ENCODE measurements around the gene HIPK2.

DNA sequence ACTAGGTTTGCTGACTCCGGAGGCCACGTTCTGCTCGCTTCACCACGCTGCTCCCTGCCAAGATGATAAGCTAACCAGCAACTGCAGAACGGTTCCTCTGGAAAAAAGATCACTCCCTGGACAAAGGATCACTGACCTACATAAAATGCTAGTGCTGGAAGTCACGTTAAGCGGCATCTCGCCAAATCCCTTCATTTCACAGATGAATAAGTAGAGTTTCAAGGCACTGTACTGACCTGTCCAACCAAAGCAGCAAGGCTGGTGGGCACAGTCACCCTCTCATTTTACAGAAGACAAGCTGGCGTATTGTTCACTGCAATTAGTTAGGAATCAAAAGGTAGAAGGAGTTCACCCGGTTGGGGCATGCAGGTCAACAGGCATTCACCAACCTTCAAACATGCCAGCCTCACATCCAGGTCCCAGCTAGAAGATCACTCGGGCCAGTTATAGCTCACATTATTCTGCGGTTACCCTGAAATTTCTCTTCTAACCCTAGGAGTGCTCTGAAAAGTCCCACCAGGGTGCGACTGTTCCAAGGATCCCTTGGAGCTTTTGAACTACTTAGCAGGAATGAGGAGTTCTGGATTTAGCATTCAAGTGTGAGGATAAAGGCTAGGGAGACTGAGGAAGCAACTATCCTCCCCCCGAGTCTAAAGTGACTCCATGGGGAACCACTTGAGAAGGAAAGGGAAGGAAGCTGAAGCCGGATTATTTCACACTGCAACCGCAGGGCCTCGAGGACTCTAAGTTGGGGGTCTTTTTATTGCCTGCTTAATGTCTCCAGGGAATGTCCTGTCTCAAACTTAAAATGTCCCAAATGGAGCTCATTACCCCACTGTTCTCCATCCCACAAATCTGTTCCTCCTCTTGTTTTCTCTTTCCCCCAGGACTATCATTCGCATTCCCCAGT, 32.8 kb downstream of the HIPK2 start:
- TF ChIP-seq, protein P1, sequence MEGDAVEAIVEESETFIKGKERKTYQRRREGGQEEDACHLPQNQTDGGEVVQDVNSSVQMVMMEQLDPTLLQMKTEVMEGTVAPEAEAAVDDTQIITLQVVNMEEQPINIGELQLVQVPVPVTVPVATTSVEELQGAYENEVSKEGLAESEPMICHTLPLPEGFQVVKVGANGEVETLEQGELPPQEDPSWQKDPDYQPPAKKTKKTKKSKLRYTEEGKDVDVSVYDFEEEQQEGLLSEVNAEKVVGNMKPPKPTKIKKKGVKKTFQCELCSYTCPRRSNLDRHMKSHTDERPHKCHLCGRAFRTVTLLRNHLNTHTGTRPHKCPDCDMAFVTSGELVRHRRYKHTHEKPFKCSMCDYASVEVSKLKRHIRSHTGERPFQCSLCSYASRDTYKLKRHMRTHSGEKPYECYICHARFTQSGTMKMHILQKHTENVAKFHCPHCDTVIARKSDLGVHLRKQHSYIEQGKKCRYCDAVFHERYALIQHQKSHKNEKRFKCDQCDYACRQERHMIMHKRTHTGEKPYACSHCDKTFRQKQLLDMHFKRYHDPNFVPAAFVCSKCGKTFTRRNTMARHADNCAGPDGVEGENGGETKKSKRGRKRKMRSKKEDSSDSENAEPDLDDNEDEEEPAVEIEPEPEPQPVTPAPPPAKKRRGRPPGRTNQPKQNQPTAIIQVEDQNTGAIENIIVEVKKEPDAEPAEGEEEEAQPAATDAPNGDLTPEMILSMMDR (conservative IDR thresholded peaks at IDR 0.05; ENCODE audit: low read depth, low read length): no peak
- no peak for TF ChIP-seq EZH2 (IDR thresholded peaks at IDR 0.05; ENCODE audit: borderline replicate concordance, low read depth, low read length, poor library complexity, severe bottlenecking)
